Measurements from ENCODE around the gene RAB11B. TPM values are rescaled to one million over a fixed set of nuclear protein-coding genes. Genes with fewer than 3 reads are reported as not detected.

RAB11B gene
- total and polyA plus RNA-seq, 4 donors, result 68.6 to 119 (median 117) TPM

Small RNAs within 50 kb of the gene (microRNA-seq; reads per million reads assigned to microRNA genes)
- 6.0 to 11.9 reads per million in 2 donors for gene MIR4999

Other genes starting within 250 kb of the RAB11B start
- gene FBN3, start 240.8 kb upstream of the RAB11B start, total RNA-seq, result not detected
- gene FBN3, start 240.8 kb upstream of the RAB11B start, polyA plus RNA-seq, result not detected
- gene CERS4, start 181.0 kb upstream of the RAB11B start, total RNA-seq, result 10 to 100 TPM; 23.6 to 33.7 TPM
- 10 to 100 TPM; 14.4 to 25.2 TPM for gene CERS4, start 181.0 kb upstream of the RAB11B start, polyA plus RNA-seq
- 10 to 100 TPM; 25.5 to 28.0 TPM for gene CD320, start 82.0 kb upstream of the RAB11B start, total RNA-seq
- 10 to 100 TPM; 17.3 to 42.6 TPM for gene CD320, start 82.0 kb upstream of the RAB11B start, polyA plus RNA-seq
- gene NDUFA7, start 69.0 kb upstream of the RAB11B start, total RNA-seq, result 10 to 100 TPM; 18.9 to 19.6 TPM
- gene NDUFA7, start 69.0 kb upstream of the RAB11B start, polyA plus RNA-seq, result 10 to 100 TPM; 33.8 to 53.0 TPM
- gene RPS28, start 68.9 kb upstream of the RAB11B start, total RNA-seq, result 100 to 1,000 TPM; 875 to 981 TPM
- gene RPS28, start 68.9 kb upstream of the RAB11B start, polyA plus RNA-seq, result 100 to 1,000 TPM; 405 to 553 TPM
- gene KANK3, start 47.1 kb upstream of the RAB11B start, total RNA-seq, result 10 to 100 TPM; 15.9 to 23.9 TPM
- gene KANK3, start 47.1 kb upstream of the RAB11B start, polyA plus RNA-seq, result 1 to 10 TPM in 1 of 2 donors, under 1 TPM in 1; 0.50 to 1.8 TPM
- gene ANGPTL4, start 26.2 kb upstream of the RAB11B start, total RNA-seq, result 10 to 100 TPM; 39.9 to 45.1 TPM
- gene ANGPTL4, start 26.2 kb upstream of the RAB11B start, polyA plus RNA-seq, result 10 to 100 TPM; 10.1 to 19.5 TPM
- gene MARCHF2, start 22.9 kb downstream of the RAB11B start, total RNA-seq, result 10 to 100 TPM; 61.8 to 70.5 TPM
- gene MARCHF2, start 22.9 kb downstream of the RAB11B start, polyA plus RNA-seq, result 10 to 100 TPM; 50.1 to 61.7 TPM
- 100 to 1,000 TPM; 134 to 148 TPM for gene HNRNPM, start 54.6 kb downstream of the RAB11B start, total RNA-seq
- 100 to 1,000 TPM; 106 to 112 TPM for gene HNRNPM, start 54.6 kb downstream of the RAB11B start, polyA plus RNA-seq
- gene PRAM1, start 112.3 kb downstream of the RAB11B start, total RNA-seq, result 1 to 10 TPM; 2.5 to 3.8 TPM
- 1 to 10 TPM in 1 of 2 donors, under 1 TPM in 1; 0.25 to 3.2 TPM for gene PRAM1, start 112.3 kb downstream of the RAB11B start, polyA plus RNA-seq
- gene ZNF414, start 123.8 kb downstream of the RAB11B start, total RNA-seq, result 10 to 100 TPM; 16.4 to 17.7 TPM
- gene ZNF414, start 123.8 kb downstream of the RAB11B start, polyA plus RNA-seq, result 10 to 100 TPM in 1 of 2 donors, 1 to 10 TPM in 1; 4.0 to 33.0 TPM
- gene MYO1F, start 187.1 kb downstream of the RAB11B start, total RNA-seq, result 10 to 100 TPM; 30.3 to 63.8 TPM
- gene MYO1F, start 187.1 kb downstream of the RAB11B start, polyA plus RNA-seq, result 10 to 100 TPM in 1 of 2 donors, 1 to 10 TPM in 1; 2.1 to 10.0 TPM
- gene ADAMTS10, start 220.4 kb downstream of the RAB11B start, total RNA-seq, result 100 to 1,000 TPM in 1 of 2 donors, 10 to 100 TPM in 1; 58.1 to 188 TPM
- 100 to 1,000 TPM in 1 of 2 donors, 10 to 100 TPM in 1; 18.8 to 264 TPM for gene ADAMTS10, start 220.4 kb downstream of the RAB11B start, polyA plus RNA-seq
- gene NFILZ, start 240.3 kb downstream of the RAB11B start, total RNA-seq, result not detected
- gene NFILZ, start 240.3 kb downstream of the RAB11B start, polyA plus RNA-seq, result not detected